Measurements from ENCODE around the gene NFYC. TPM values are rescaled to one million over a fixed set of nuclear protein-coding genes. Genes with fewer than 3 reads are reported as not detected.
A peak's percentile ranks its signal among the peaks of the same experiment; 100 is the strongest.

NFYC gene
- total RNA-seq, 1 donor from 2014 or later, result 26.8 TPM

GRCh38 chr1:40817791-40818263 is 126.3 kb downstream of the NFYC start:
- DNase-seq (ENCODE audit: low spot score), result no peak
- ATAC-seq, result no peak

- ATAC-seq (peak; percentile 55), DNase-seq (ENCODE audit: low spot score) (peak; percentile 51)
Observed at GRCh38 chr1:40818264-40818961, 126.9 kb downstream of the NFYC start.

- no peak for ATAC-seq
- DNase-seq (ENCODE audit: low spot score), result no peak
Observed at GRCh38 chr1:40819101-40819500, 127.6 kb downstream of the NFYC start.

- ATAC-seq (peak; percentile 86), DNase-seq (ENCODE audit: low spot score) (peak; percentile 86)
Observed at GRCh38 chr1:40820251-40820797, 128.8 kb downstream of the NFYC start.

Other genes with a start within 250 kb of the NFYC start
- 0.55 TPM for gene ZFP69B, start 241.2 kb upstream of the NFYC start, total RNA-seq
- gene ZFP69, start 214.4 kb upstream of the NFYC start, total RNA-seq, result 1.1 TPM
- 3.6 TPM for gene EXO5, start 182.9 kb upstream of the NFYC start, total RNA-seq
- gene ZNF684, start 160.1 kb upstream of the NFYC start, total RNA-seq, result 4.8 TPM
- gene RIMS3, start 26.0 kb upstream of the NFYC start, total RNA-seq, result 1.0 TPM
- 0.20 TPM for gene KCNQ4, start 92.1 kb downstream of the NFYC start, total RNA-seq
- gene CITED4, start 170.7 kb downstream of the NFYC start, total RNA-seq, result 29.9 TPM

Measured in left lobe of liver (tissue), 2 donors.